Stimulated activated naive CD4-positive, alpha-beta T cell treated with Interleukin-2 at 50 U/mL for 16 hours (primary cell): ENCODE results near the gene CLIC3.
A peak's percentile ranks its signal among the peaks of the same experiment; 100 is the strongest.

Experiments
- DNase-seq: peaks from one replicate; lab custom pipeline; 2025; lab: John Stamatoyannopoulos, UW

The CLIC3 gene

GRCh38 chr9:136980669-136981478, 15.5 kb downstream of the CLIC3 start:
- DNase-seq, result no peak

GRCh38 chr9:136979769-136980587, 16.4 kb downstream of the CLIC3 start:
- DNase-seq, result no peak

DNA sequence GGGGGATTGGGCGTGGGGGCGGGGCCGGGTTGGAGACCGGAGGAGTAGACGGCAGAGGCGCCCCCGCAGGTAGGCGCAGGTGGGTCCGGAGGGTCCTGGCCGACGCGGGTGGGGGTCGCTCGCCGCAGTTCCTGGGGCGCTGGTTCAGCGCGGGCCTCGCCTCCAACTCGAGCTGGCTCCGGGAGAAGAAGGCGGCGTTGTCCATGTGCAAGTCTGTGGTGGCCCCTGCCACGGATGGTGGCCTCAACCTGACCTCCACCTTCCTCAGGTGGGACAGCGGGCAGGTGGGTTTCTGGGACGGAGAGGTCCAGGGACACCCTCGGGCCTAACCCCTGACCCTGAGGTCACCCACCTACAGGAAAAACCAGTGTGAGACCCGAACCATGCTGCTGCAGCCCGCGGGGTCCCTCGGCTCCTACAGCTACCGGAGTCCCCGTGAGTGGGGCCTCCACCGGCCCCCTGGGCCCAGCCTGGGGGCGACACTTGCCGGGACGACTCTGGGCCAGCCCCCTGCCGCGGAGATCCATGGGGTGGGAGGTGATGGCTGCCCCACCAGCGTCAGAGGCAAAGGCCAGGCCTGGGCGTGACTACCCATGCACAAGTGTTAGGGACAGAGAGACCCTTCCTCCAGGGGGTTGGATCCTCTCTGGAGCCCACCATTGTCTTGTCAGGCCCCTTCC, 17.4 kb downstream of the CLIC3 start:
- no peak for DNase-seq

DNA sequence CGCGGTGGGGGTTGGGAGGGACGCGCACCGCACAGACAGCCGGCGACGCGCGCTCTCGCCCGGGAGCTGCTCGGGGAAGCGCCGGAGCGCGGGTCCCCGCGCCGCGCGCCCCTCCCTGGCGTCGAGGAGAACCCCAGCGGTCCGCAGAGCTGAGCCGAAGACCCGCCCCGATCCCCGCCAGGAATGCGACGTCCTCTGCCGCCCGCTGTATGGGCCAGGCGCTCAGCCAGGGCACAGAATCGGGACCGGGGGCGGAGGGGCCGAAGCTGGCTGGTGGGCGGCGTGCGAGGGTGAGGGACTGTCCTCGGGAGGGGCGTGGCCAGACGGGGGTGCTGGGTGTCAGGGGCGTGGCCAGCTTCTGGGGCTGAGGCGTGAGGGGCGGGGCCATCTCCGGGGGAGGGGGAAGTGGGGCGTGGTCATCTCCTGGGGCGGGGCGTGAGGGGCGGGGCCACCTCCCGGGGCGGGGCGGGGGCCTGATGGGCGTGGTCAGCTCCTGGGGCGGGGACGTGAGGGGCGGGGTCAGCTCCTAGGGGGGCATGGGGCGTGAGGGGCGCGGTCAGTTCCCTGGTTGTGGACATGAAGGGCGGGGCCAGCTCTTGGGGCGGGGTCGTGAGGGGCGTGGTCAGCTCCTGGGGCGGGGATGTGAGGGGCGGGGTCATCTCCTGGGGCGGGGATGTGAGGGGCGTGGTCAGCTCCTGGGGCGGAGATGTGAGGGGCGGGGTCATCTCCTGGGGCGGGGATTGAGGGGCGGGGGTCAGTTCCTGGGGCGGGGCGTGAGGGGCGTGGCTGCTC, 18.1 kb downstream of the CLIC3 start:
- DNase-seq, result peak; percentile 68

DNA sequence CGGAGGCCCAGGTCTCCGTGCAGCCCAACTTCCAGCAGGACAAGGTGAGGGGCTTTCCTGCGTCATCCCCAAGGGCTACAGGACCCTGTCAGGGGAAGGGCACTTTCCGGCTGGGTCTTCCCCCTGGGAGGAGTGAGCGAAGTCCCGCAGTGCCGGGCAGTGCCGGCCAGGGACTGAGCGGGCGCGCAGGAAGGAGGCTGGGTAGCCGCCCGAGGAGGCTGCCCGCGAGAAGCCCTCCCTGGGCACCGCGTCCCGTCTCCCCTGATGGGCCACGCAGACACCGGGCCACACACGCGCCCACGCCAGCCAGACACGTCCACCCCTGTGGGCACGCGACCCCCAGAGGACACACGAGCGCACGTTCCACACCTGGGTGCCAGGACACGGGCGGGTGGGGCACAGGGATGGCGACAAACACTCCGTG, 18.7 kb downstream of the CLIC3 start:
- DNase-seq, result no peak

DNA sequence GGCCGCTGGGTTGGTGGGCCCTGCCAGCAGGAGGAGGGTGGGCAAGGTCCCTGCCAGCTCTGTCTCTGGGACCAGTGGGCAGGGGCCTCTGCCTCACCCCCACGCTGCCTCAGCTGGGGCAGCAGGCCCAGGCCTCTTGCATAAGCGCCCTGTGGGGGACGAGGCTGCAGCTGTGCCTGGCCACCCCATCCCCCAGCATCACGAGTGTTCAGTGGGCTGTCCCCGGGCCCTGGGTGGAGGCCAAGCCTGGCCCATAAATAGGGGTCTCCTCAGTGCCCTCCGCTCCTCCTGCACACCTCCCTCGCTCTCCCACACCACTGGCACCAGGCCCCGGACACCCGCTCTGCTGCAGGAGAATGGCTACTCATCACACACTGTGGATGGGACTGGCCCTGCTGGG, 19.1 kb downstream of the CLIC3 start, which contains the start of gene PTGDS:
TSS of gene PTGDS (plus strand) at position 282 of the 400 bp plus-strand sequence. CDS start at position 357, 75 bp downstream.
- no peak for DNase-seq

DNA sequence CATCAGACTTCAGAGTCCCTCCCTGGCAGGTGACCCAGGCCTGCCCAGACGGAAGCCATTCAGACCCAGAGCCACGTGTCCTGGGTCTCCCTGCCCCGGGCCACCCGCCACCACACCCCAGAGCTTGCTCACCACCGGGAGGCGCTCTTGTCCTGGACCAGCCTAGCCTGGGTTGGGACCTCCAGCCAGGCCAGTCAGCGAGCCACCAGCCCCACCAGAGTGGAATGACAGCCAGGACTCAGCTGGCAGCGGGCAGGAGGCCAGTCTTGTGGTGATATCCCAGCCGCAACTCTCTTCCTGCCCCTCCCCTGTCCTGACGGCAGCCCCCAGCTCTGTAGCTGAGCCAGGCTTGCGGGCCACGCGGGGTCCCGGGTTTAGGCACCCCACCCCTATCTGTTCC, 20.7 kb downstream of the CLIC3 start:
- DNase-seq, result peak; percentile 19

DNA sequence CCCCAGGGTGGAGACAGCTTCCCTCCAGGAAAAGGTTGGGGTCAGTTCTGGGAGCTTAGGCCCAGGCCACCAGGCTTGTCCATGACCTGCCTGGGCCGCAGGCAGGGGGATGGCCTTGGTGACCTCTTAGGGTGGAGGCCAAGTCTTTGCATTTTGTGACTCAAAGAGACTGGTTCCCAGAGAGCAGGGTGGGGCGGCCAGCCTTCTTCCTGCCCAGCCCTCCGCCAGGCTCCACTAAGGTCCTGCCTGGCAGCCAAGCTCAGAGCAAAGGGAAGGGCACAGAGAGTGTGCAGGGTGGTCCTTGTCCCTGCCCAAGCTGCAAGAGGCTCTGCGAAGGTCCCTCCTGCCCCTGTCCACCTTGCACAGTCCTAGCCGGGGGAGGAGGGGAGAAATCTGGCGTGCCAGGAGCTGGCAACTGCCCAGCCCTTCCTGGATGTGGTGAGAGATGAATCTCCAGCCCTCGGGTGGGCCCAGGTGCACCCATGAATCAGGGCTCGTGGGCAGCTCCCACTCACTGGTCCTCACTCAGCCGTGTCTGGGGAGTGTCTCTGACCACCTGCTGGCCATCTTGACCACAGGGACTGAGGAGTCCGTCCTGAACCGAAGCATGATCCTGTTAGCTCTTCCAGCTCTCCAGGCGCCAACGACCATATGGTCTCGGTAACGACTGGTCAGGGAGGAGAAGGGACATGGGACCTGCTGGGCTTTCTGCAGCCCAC, 21.4 kb downstream of the CLIC3 start:
- DNase-seq, result no peak

GRCh38 chr9:136973618-136974617, 22.4 kb downstream of the CLIC3 start:
- DNase-seq, result no peak

DNA sequence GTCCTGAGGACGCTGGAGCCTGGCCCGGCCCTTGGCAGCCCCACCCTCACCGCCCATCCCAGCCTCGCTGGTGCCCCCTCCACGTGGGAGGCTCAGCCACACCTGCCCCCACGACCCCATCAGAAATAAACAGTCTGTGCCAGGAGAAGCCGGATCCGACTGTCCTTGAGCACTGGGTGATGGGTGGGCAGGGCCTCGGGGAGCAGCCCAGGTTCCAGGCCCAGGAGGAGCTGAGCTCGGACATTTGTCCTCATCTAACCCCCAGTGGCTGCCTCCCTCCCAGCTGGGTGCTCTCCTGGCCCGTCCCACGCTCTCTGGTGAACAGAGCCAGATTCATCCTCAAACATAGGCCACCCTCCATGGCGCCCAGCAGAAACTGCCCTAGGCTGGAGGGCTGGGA, 23.6 kb downstream of the CLIC3 start:
- no peak for DNase-seq

- DNase-seq, result no peak
Observed at GRCh38 chr9:136972335-136972734, 24.0 kb downstream of the CLIC3 start.

DNA sequence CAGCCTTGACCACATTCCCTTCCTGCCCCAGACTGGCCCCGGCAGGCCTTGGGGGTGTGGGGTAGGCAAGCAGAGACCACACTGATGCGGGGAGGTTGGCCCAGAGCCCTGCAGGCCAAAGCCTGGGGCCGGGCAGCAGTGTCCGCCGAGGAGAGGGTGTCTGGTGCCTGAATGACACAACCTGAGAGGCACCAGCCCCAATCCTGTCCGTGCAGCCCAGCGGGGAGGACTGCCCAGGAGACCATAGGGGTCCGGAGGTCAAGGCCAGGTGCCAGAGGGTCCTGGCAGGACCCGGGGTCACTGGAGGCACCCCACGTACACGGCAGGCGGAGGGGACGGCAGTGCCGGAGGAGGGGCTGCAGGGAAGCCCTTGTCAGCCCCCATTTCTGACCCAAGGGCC, 24.6 kb downstream of the CLIC3 start:
- DNase-seq, result no peak

DNA sequence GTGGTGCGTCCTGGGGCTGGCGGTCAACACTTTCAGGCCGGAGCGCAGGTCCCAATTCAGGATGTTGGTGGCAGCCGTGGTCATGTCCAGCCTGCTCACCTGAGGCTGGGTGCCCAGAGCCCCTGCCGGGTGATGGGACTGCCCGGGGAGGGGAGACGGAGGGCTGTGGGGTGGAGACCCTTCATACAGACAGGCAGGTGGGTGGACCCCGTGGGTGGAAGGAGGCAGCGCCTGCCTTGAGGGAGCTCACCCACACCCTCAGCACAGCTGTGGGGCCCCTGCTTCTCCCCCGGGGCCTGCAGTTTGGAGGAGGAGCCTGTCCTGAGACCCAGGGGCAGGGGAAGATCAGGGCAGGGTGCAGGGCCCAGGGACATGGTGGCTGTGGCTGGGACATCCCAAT, 26.0 kb downstream of the CLIC3 start:
- DNase-seq, result no peak

- DNase-seq, result no peak
Observed at GRCh38 chr9:136969774-136970173, 26.6 kb downstream of the CLIC3 start.

DNA sequence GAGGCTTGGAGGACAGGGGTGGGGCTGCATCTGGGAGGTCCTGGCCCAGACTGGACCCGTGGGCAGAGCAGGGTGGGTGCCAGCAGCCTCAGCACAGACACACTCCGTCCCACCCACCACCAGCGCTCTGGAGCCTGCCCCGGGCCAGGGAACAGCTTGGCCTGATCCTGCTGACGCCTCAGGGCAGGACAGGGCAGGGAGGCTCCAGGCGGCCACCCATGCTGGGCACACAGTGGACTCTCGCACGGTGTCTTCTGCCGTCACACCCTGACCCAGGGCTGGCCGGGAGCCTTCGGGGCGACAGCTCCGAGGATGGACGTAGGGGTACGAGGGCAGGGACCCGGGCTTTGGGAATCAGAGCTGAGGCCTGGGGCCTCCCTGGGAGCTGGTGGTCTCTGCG, 27.2 kb downstream of the CLIC3 start:
- DNase-seq, result no peak

GRCh38 chr9:136968333-136969127, 27.8 kb downstream of the CLIC3 start:
- no peak for DNase-seq

DNA sequence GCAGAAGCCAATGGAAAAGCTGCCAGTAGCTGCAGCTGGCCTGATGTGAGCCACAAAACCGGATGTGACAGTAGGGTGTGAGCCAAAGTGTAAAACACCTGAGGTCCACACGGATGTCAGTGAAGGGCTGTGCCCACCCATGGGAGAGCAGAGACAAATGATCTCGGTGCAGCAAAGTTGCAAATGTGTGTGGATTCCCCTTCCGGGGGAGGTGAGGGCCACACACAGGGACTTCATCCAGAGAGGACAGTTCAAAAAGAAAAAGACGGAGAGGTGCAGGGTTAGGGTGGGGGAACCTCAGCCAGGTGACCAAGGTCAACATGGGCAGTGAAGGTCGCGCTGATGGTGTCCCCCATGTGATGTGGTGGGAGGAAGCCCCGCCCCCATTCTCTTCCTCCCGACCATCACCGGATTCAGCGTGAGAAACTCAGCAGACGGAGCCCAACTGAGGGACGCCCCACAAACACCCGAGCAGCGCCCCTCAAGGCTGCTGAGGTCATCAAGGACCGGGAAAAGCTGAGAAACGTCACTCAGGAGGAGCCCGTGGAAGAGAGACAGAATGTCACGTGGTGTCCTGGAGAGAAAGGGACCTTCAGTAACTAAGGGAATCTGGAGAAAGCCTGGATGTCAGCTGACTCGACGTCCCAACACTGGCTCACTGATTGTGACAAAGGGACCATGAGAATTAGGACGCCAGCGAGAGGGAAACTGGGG, 30.4 kb downstream of the CLIC3 start:
- no peak for DNase-seq

- no peak for DNase-seq
Observed at GRCh38 chr9:136964833-136965422, 31.4 kb downstream of the CLIC3 start.
